NT2/D1 (cell line): Measurements from ENCODE around the gene VRK3.
"Not testable (repeated sequence)": the region's sequence is repeated elsewhere in the genome, so short reads cannot be mapped to it uniquely, and the experiment has no call there.

Source experiments
- SUZ12 ChIP-seq: IDR thresholded peaks from 2 replicates; pipeline ENCODE4 v1.6.1; 2011; ENCODE audit not compliant: insufficient read length, insufficient read depth; ENCODE audit errors: extremely low read depth
- YY1 ChIP-seq: IDR thresholded peaks from 2 replicates; pipeline ENCODE4 v1.6.1; 2011; ENCODE audit not compliant: insufficient read length, insufficient read depth
- ZNF274 ChIP-seq: IDR thresholded peaks from 2 replicates; pipeline ENCODE4 v1.6.1; 2011; ENCODE audit warnings: mild to moderate bottlenecking, low read depth, low read length

DNA sequence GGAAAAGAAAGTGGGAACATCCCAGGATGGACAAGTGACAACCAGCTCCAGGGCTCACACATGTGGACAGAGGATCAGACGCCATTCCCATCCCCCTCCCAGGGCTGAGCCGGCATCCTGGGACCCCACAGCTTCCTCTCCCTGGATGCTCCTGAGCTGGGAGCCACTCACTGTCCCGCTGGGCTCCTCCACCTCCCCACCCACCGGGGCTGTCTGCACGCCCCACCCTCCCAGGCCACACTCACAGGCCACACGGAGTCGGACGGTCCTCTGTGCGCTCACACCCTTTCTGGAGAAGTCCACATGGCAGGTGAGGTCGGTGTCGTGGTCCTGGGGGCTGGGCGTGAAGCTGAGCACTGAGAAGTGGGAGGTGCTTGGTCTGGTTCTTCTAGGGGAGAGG, 65.3 kb downstream of the VRK3 start:
- TF ChIP-seq ZNF274, SUZ12, YY1: not testable (repeated sequence)
